PFSK-1 (cell line): ENCODE data around the gene SOWAHB.

Experiments used
- FOXP2 ChIP-seq: optimal IDR thresholded peaks from 2 replicates; pipeline ENCODE3; 2011; ENCODE audit warnings: borderline replicate concordance, control low read depth, inconsistent platforms; ENCODE audit not compliant: insufficient read depth; ENCODE audit errors: extremely low read length, extremely low read depth
- POLR2AphosphoS5 ChIP-seq: IDR thresholded peaks from 2 replicates; pipeline ENCODE4 v1.6.1; 2012; ENCODE audit warnings: low read depth, mild to moderate bottlenecking, control low read depth, low read length, moderate library complexity
- REST ChIP-seq, 2 experiments: IDR thresholded peaks; 2 replicates each; pipeline versions ENCODE4 v1.6.1 to v1.8.0; 2011 to 2012; ENCODE audit warnings: low read depth in 2 of 2, low read length in 2 of 2, control low read depth in 1 of 2, inconsistent platforms in 1 of 2, mild to moderate bottlenecking in 1 of 2, moderate library complexity in 1 of 2; ENCODE audit not compliant: insufficient read depth in 1 of 2
- SIN3A ChIP-seq: IDR thresholded peaks from 2 replicates; pipeline ENCODE4 v1.6.1; 2012; ENCODE audit warnings: mild to moderate bottlenecking, low read length, moderate library complexity, borderline replicate concordance; ENCODE audit not compliant: insufficient read depth
- TAF1 ChIP-seq: IDR thresholded peaks from 2 replicates; pipeline ENCODE4 v1.6.1; 2012; ENCODE audit warnings: low read length, control low read depth, borderline replicate concordance; ENCODE audit not compliant: insufficient read depth

- TF ChIP-seq POLR2AphosphoS5 (no peak), TAF1 (no peak), SIN3A (no peak), REST (IDR thresholded peaks at IDR 0.05; ENCODE audit: insufficient read depth in 1 of 2, low read depth in 2 of 2, low read length in 2 of 2) (no peak), FOXP2 (no peak)
These were observed 49.4 kb upstream of the SOWAHB start for GRCh38 chr4:76947369-76947768.
